ENCODE data around the gene GSC2. TPM values are rescaled to one million over a fixed set of nuclear protein-coding genes. Genes with fewer than 3 reads are reported as not detected.

The GSC2 gene, protein sequence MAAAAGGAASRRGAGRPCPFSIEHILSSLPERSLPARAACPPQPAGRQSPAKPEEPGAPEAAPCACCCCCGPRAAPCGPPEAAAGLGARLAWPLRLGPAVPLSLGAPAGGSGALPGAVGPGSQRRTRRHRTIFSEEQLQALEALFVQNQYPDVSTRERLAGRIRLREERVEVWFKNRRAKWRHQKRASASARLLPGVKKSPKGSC
- total RNA-seq (not detected), polyA plus RNA-seq (not detected)
- long read RNA-seq, donor 1, result 0 reads
- long read RNA-seq, donor 2, result 0 reads
- long read RNA-seq, donor 3, result 0 reads

DNA sequence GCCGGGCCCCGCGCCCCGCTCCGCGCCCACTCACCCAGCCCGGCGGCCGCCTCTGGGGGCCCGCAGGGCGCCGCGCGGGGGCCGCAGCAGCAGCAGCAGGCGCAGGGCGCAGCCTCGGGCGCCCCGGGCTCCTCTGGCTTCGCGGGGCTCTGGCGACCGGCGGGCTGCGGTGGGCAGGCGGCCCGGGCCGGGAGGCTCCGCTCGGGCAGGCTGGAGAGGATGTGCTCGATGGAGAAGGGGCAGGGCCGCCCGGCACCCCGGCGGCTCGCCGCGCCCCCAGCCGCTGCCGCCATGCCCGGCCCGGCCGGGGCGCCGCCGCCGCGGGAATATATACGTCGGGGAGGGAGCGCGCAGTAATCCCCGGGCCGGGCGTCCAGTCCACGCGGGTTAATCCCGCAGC lies at the start of gene GSC2:
Gene GSC2, minus strand, starts transcription at position 302 of the 400 bp plus-strand sequence. Its CDS starts 9 bp downstream, at position 293.
- TF ChIP-seq, protein P1, sequence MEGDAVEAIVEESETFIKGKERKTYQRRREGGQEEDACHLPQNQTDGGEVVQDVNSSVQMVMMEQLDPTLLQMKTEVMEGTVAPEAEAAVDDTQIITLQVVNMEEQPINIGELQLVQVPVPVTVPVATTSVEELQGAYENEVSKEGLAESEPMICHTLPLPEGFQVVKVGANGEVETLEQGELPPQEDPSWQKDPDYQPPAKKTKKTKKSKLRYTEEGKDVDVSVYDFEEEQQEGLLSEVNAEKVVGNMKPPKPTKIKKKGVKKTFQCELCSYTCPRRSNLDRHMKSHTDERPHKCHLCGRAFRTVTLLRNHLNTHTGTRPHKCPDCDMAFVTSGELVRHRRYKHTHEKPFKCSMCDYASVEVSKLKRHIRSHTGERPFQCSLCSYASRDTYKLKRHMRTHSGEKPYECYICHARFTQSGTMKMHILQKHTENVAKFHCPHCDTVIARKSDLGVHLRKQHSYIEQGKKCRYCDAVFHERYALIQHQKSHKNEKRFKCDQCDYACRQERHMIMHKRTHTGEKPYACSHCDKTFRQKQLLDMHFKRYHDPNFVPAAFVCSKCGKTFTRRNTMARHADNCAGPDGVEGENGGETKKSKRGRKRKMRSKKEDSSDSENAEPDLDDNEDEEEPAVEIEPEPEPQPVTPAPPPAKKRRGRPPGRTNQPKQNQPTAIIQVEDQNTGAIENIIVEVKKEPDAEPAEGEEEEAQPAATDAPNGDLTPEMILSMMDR (IDR thresholded peaks at IDR 0.05), result no peak
- Histone ChIP-seq H3K27me3 (peaks cover 37 to 70% (median 63%) of the 10 kb centered on the region in 7 donors), H3K36me3 (no peaks in the 10 kb centered on the region), H3K4me3 (peak within 1 kb of the TSS in 9 of 10 donors; percentile 7 to 44 (median 22)), H3K27ac (no peak within 1 kb of the TSS), H3K9me3 (no peaks in the 10 kb centered on the region), H3K4me1 (peaks cover 0 to 11% (median 8%) of the 10 kb centered on the region in 9 donors)
- intact Hi-C loops (cut with DNase I), result loop anchor here in 5 of 10 donors (5.0 to 10.0 kb wide), 4 partner anchors 325 to 485 kb away; partner anchors contain the start of genes CDC45 (in 1 of the 5) and UFD1 (in 1 of the 5)
- WGBS, 2 donors, result 0 to 2% methylated on average over 5 to 59 of the region's 59 CpGs
- DNase-seq (no peak), ATAC-seq (no peak)

DNA sequence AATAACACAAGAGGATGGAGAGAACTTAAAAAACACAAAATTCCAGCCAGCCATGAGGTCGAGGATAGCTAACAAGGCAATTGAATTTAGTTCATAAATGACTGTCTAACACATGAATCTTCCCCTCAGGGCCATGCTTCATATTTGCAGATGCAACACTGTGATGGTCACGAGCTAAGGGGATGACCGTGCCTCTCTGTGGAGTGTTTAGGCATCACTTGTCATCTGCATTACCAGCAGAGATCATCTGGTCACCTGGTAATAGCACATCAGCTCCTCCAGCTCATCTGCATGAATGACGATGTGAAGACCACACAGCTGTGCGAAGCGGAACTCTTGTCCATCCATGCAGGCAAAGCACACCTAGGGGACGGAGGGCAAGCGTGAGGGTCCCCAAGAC lies 49.4 kb upstream of the GSC2 start:
- Histone ChIP-seq H3K36me3 (peaks cover 0 to 66% (median 0%) of the 10 kb centered on the region in 9 donors), H3K27ac (no peak overlapping the region), H3K4me1 (no peaks in the 10 kb centered on the region), H3K27me3 (no peaks in the 10 kb centered on the region), H3K9me3 (no peaks in the 10 kb centered on the region), H3K4me3 (no peak overlapping the region)
- DNase-seq, result no peak
- intact Hi-C loops (cut with DNase I), result loop anchor here in 1 of 10 donors (10.0 kb wide), 1 partner anchor 195 kb away; no protein-coding TSS in a partner anchor
- TF ChIP-seq, protein P1 (IDR thresholded peaks at IDR 0.05), result no peak
- ATAC-seq, result no peak
- WGBS, 2 donors, result 94 to 95% methylated on average over 8 of the region's 8 CpGs

DNA sequence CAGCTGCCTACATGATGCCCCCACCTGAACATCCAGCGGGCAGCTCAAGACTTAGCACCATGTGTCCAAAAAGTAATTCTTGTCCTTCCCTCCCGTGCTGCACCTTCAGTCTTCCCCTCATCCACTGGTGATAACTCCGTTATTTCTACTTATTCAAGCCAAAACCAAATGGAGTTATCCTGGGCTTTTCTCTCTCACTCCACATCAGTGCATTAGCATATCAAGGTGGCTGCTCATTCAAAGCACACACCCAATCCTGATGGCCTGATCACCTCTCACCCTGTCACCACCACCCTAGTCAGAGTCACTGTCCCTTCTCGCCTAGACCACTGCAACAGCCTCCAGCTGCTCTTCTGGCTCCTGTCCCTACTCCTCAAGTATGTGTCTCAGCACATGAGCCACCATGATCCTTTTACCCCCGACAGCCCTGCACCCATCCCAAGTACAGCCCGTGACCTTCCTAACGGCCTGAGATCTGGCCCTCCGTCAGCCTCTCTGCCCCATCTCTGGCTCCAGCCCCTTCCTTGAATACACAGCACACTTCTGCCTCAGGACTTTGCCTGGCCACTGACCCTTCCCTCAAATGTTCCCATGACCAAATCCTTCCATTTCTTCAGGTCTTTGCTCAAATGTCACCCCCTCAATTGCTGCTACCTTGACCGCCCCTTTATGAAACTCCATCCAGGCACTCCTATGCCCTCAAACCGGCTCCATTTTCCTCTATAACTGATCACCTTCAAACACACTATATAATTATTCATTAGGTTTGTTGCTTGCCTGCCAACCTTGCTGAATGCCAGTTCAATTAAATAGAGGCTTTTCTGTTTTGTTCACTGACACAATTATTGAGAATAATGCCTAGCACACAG lies 48.1 kb upstream of the GSC2 start:
- TF ChIP-seq, protein P1 (IDR thresholded peaks at IDR 0.05), result no peak
- WGBS, 2 donors, result 89 to 94% methylated on average over 10 of the region's 10 CpGs
- Histone ChIP-seq H3K36me3 (peaks cover 0 to 75% (median 4%) of the 10 kb centered on the region in 9 donors), H3K27me3 (no peaks in the 10 kb centered on the region), H3K4me3 (no peak overlapping the region), H3K4me1 (no peaks in the 10 kb centered on the region), H3K9me3 (no peaks in the 10 kb centered on the region), H3K27ac (no peak overlapping the region)
- intact Hi-C loops (cut with DNase I), result loop anchor here in 1 of 10 donors (10.0 kb wide), 1 partner anchor 193 kb away; no protein-coding TSS in a partner anchor
- no peak for DNase-seq
- ATAC-seq, result no peak
